ENCODE data around the gene HSPB2.
"Not testable (repeated sequence)": the region's sequence is repeated elsewhere in the genome, so short reads cannot be mapped to it uniquely, and the experiment has no call there.

The HSPB2 gene

GRCh38 chr11:111912535-111912934, at the start of gene HSPB2:
Gene HSPB2 (plus strand): TSS chr11:111912734. CDS start chr11:111912830, 96 bp downstream.
- DNase-seq: no peak

- no peak for DNase-seq
Measured at GRCh38 chr11:111870113-111870512, 42.4 kb upstream of the HSPB2 start.

- no peak for DNase-seq
Measured at GRCh38 chr11:111870522-111870885, 42.0 kb upstream of the HSPB2 start.

- peak; percentile 64 for DNase-seq
Measured at GRCh38 chr11:111870886-111871692, 41.4 kb upstream of the HSPB2 start, which contains the start of gene ALG9. Gene ALG9 (minus strand): TSS chr11:111871581. CDS start chr11:111871482, 99 bp downstream.

- DNase-seq: no peak
Measured at GRCh38 chr11:111871693-111872161, 40.8 kb upstream of the HSPB2 start.

GRCh38 chr11:111878385-111878848, 34.1 kb upstream of the HSPB2 start:
- DNase-seq: peak; percentile 44

GRCh38 chr11:111878849-111879636, 33.5 kb upstream of the HSPB2 start, which contains the start of the genes CFAP68 and FDXACB1:
Gene CFAP68 (plus strand): TSS chr11:111879541. CDS start chr11:111879561, 20 bp downstream.
Gene FDXACB1 (minus strand): TSS chr11:111879165. CDS start chr11:111879132, 33 bp downstream.
- peak; percentile 98 for DNase-seq

GRCh38 chr11:111879637-111879960, 32.9 kb upstream of the HSPB2 start:
- no peak for DNase-seq

GRCh38 chr11:111882202-111882601, 30.3 kb upstream of the HSPB2 start:
- no peak for DNase-seq

GRCh38 chr11:111885053-111885452, 27.5 kb upstream of the HSPB2 start:
- DNase-seq: not testable (repeated sequence)

- no peak for DNase-seq
Measured at GRCh38 chr11:111886032-111886431, 26.5 kb upstream of the HSPB2 start.

- DNase-seq: no peak
Measured at GRCh38 chr11:111886844-111887243, 25.7 kb upstream of the HSPB2 start.

GRCh38 chr11:111905411-111905810, 7.1 kb upstream of the HSPB2 start:
- no peak for DNase-seq

GRCh38 chr11:111906680-111907079, 5.9 kb upstream of the HSPB2 start:
- DNase-seq: no peak

- no peak for DNase-seq
Measured at GRCh38 chr11:111908639-111909305, 3.8 kb upstream of the HSPB2 start.

- no peak for DNase-seq
Measured at GRCh38 chr11:111909378-111909777, 3.2 kb upstream of the HSPB2 start.

GRCh38 chr11:111910676-111911562, 1.6 kb upstream of the HSPB2 start:
- DNase-seq: no peak

- peak; percentile 87 for DNase-seq
Measured at GRCh38 chr11:111911563-111912401, 752 bp upstream of the HSPB2 start, which contains the start of gene CRYAB. Gene CRYAB (minus strand): TSS chr11:111911770. CDS start chr11:111911724, 46 bp downstream.

- no peak for DNase-seq
Measured at GRCh38 chr11:111913031-111913861, 712 bp downstream of the HSPB2 start.

GRCh38 chr11:111913997-111914396, 1.5 kb downstream of the HSPB2 start:
- peak; percentile 46 for DNase-seq
